ENCODE data around the gene CNOT6L. TPM values are rescaled to one million over a fixed set of nuclear protein-coding genes. Genes with fewer than 3 reads are reported as not detected.

Gene CNOT6L
- total and polyA plus RNA-seq, 2 of the 4 experiments (the other 2 are of a cell fraction), result 3.5 to 21.1 TPM

GRCh38 chr4:77827343-77827742, 8.2 kb upstream of the CNOT6L start:
- dilution Hi-C loops (cut with HindIII; ENCODE audit: low sequenced_read_pairs, unreplicated experiment), result no loop called here
- CTCF ChIA-PET, result no interaction called here

More at GRCh38 chr4:77827343-77827742, 8.2 kb upstream of the CNOT6L start:
- no peaks in the 10 kb centered on the region for H3K79me1 ChIP-seq (ENCODE audit: low read depth in 1 of 2, low read length in 2 of 2)
- no peak overlapping the region for H3K4ac ChIP-seq (ENCODE audit: low read depth, low read length)
- POLR2A ChIA-PET (ENCODE audit: unreplicated experiment), result no interaction called here
- H3K9me3 ChIP-seq (ENCODE audit: control insufficient read depth, insufficient read depth, low read length), result no peaks in the 10 kb centered on the region
- H2BK5ac ChIP-seq (ENCODE audit: low read depth, low read length, poor library complexity, severe bottlenecking), result no peak overlapping the region
- no peak overlapping the region for H3K4me2 ChIP-seq (ENCODE audit: low read depth, low read length)
- no peak overlapping the region for H2BK15ac ChIP-seq (ENCODE audit: low read depth, low read length)
- H3K27ac ChIP-seq (ENCODE audit: insufficient read depth, low read length), result no peak overlapping the region
- no peak for ATAC-seq (ENCODE audit: low read depth)
- H3K9ac ChIP-seq (ENCODE audit: low read depth, low read length), result no peak overlapping the region
- H3K27me3 ChIP-seq (ENCODE audit: control insufficient read depth, insufficient read depth, low read length), result peaks cover 10% of the 10 kb centered on the region
- no peaks in the 10 kb centered on the region for H4K20me1 ChIP-seq (ENCODE audit: insufficient read depth, low read length)
- H3K4me1 ChIP-seq (ENCODE audit: control insufficient read depth, insufficient read depth, low read length), result no peaks in the 10 kb centered on the region
- no peaks in the 10 kb centered on the region for H3K36me3 ChIP-seq (ENCODE audit: control insufficient read depth, insufficient read depth, low read length)
- H3K23ac ChIP-seq (ENCODE audit: low read depth, low read length), result no peak overlapping the region
- in situ Hi-C loops (cut with MboI; ENCODE audit: low sequenced_read_pairs) (no loop called here), intact Hi-C loops (cut with micrococcal nuclease) (no loop called here)
- TF ChIP-seq CEBPB (IDR thresholded peaks at IDR 0.05; ENCODE audit: low read depth, low read length), result no peak
- no peak for TF ChIP-seq MAFK (IDR thresholded peaks at IDR 0.05; ENCODE audit: low read depth, low read length)
- H2AK5ac ChIP-seq (ENCODE audit: low read depth, low read length), result no peak overlapping the region
- H3K18ac ChIP-seq (ENCODE audit: low read depth, low read length), result no peak overlapping the region
- H4K5ac ChIP-seq (ENCODE audit: low read depth, low read length), result no peak overlapping the region
- no peak overlapping the region for H2BK20ac ChIP-seq (ENCODE audit: low read depth, low read length)
- H3K14ac ChIP-seq (replicated peaks; ENCODE audit: low read depth, low read length), result no peak overlapping the region
- H4K91ac ChIP-seq (ENCODE audit: insufficient read depth, low read depth, low read length), result no peak overlapping the region
- H2AK9ac ChIP-seq (replicated peaks; ENCODE audit: low read depth, low read length, poor library complexity), result no peak overlapping the region
- no peak overlapping the region for H2AFZ ChIP-seq (replicated peaks; ENCODE audit: low read length, poor library complexity)
- no peak overlapping the region for H3K56ac ChIP-seq (ENCODE audit: extremely low read depth, insufficient read depth, low read length)
- no peak overlapping the region for H3K4me3 ChIP-seq (ENCODE audit: insufficient read depth, low read depth, low read length)
- no peak overlapping the region for H4K8ac ChIP-seq (ENCODE audit: low read depth in 2 of 2, low read length in 2 of 2)
- no TSS peak for BruUV-seq (replicated peaks)
- no peaks in the 10 kb centered on the region for H3K9me1 ChIP-seq (ENCODE audit: insufficient read depth, low read length)
- DNase-seq, result no peak
- no peak overlapping the region for H2BK120ac ChIP-seq (ENCODE audit: low read depth, low read length)
